ENCODE data around the gene WDR59.

Gene WDR59

GRCh38 chr16:74841469-74841868 lies 143.5 kb downstream of the WDR59 start (continued):
- TF ChIP-seq HOXA7 (CRISPR knock-in tag; IDR thresholded peaks at IDR 0.05; ENCODE audit: borderline replicate concordance) (no peak), ZNF580 (tag by site-specific recombination; IDR thresholded peaks at IDR 0.05) (no peak), ZNF664 (tag by site-specific recombination; IDR thresholded peaks at IDR 0.05) (no peak), PRDM1 (tag by site-specific recombination; IDR thresholded peaks at IDR 0.05) (peak; percentile 89), ZNF555 (tag by site-specific recombination; conservative IDR thresholded peaks at IDR 0.05) (no peak)

- POLR2A ChIA-PET: interaction anchor here (0.7 kb wide), 1 partner anchor 171 kb away, joined by 3 read pairs; the partner anchor contains the start of gene RFWD3
- no peak for TF ChIP-seq ZSCAN18 (tag by site-specific recombination; IDR thresholded peaks at IDR 0.05)
- TF ChIP-seq TCF7L2 (IDR thresholded peaks at IDR 0.05; ENCODE audit: borderline replicate concordance, low read depth, low read length): no peak
- TF ChIP-seq ZIC2 (tag by site-specific recombination; IDR thresholded peaks at IDR 0.05): no peak
- TF ChIP-seq ZNF830 (tag by site-specific recombination; IDR thresholded peaks at IDR 0.05; ENCODE audit: low read depth): no peak
- no peak for TF ChIP-seq YY1 (tag by site-specific recombination; IDR thresholded peaks at IDR 0.05)
- TF ChIP-seq ZNF157 (tag by site-specific recombination; IDR thresholded peaks at IDR 0.05): no peak
- no peak for TF ChIP-seq ZNF221 (tag by site-specific recombination; IDR thresholded peaks at IDR 0.05; ENCODE audit: borderline replicate concordance)
- TF ChIP-seq SETDB1 (IDR thresholded peaks at IDR 0.05; ENCODE audit: insufficient read length, low read length): no peak
- no peak for TF ChIP-seq ZNF555 (tag by site-specific recombination; conservative IDR thresholded peaks at IDR 0.05)
- TF ChIP-seq ZNF2 (tag by site-specific recombination; IDR thresholded peaks at IDR 0.05): no peak
- no peak for TF ChIP-seq ZNF521 (tag by site-specific recombination; IDR thresholded peaks at IDR 0.05)
- TF ChIP-seq ZNF132 (tag by site-specific recombination; IDR thresholded peaks at IDR 0.05; ENCODE audit: borderline replicate concordance): no peak
- TF ChIP-seq ZSCAN16 (tag by site-specific recombination; IDR thresholded peaks at IDR 0.05): no peak
- TF ChIP-seq HOXD13 (CRISPR knock-in tag; IDR thresholded peaks at IDR 0.05; ENCODE audit: borderline replicate concordance): no peak
- Histone ChIP-seq H3K9me3 (ENCODE audit: control insufficient read depth, insufficient read depth, low read depth, low read length) (no peaks in the 10 kb centered on the region), H3K36me3 (ENCODE audit: control insufficient read depth in 2 of 2, insufficient read depth in 1 of 2, low read length in 2 of 2) (no peaks in the 10 kb centered on the region), H3K4me3 (ENCODE audit: low read depth, low read length) (no peak overlapping the region), H3K4me1 (ENCODE audit: control insufficient read depth, insufficient read depth, low read length) (no peaks in the 10 kb centered on the region), H3K27ac (ENCODE audit: extremely low read depth, low read depth, low read length) (no peak overlapping the region)
- CTCF ChIA-PET: interaction anchor here (0.7 to 1.3 kb wide), 2 partner anchors 25 to 254 kb away, joined by 4 to 6 read pairs; no protein-coding TSS in a partner anchor
Measured at GRCh38 chr16:74837056-74837455, 147.9 kb downstream of the WDR59 start.

GRCh38 chr16:74836111-74836671 lies 148.7 kb downstream of the WDR59 start:
- POLR2A ChIA-PET: no interaction called here
- H3K4me1 ChIP-seq (ENCODE audit: control insufficient read depth, insufficient read depth, low read length): no peaks in the 10 kb centered on the region
- CTCF ChIA-PET: no interaction called here

More at GRCh38 chr16:74836111-74836671, 148.7 kb downstream of the WDR59 start:
- TF ChIP-seq ELK4 (IDR thresholded peaks at IDR 0.05; ENCODE audit: borderline replicate concordance, low read depth, low read length) (no peak), OSR2 (tag by site-specific recombination; IDR thresholded peaks at IDR 0.05) (no peak), HOXD13 (CRISPR knock-in tag; IDR thresholded peaks at IDR 0.05; ENCODE audit: borderline replicate concordance) (no peak), ZNF311 (tag by site-specific recombination; IDR thresholded peaks at IDR 0.05; ENCODE audit: borderline replicate concordance) (no peak), ZNF747 (tag by site-specific recombination; IDR thresholded peaks at IDR 0.05) (no peak), ZFHX2 (tag by site-specific recombination; conservative IDR thresholded peaks at IDR 0.05) (no peak), ZNF473 (tag by site-specific recombination; IDR thresholded peaks at IDR 0.05) (no peak), ZNF664 (tag by site-specific recombination; IDR thresholded peaks at IDR 0.05) (no peak), ZSCAN30 (tag by site-specific recombination; IDR thresholded peaks at IDR 0.05) (no peak), ZNF433 (tag by site-specific recombination; IDR thresholded peaks at IDR 0.05; ENCODE audit: low read depth) (no peak), ZNF114 (tag by site-specific recombination; IDR thresholded peaks at IDR 0.05) (no peak), ZNF214 (tag by site-specific recombination; IDR thresholded peaks at IDR 0.05; ENCODE audit: borderline replicate concordance) (no peak), ZNF423 (tag by site-specific recombination; IDR thresholded peaks at IDR 0.05) (no peak), ZNF76 (tag by site-specific recombination; IDR thresholded peaks at IDR 0.05; ENCODE audit: borderline replicate concordance, low read depth) (no peak), TRIM28 (IDR thresholded peaks at IDR 0.05; ENCODE audit: borderline replicate concordance, low read length) (no peak), ZNF670 (tag by site-specific recombination; IDR thresholded peaks at IDR 0.05; ENCODE audit: low read depth) (no peak)
- H3K4me3 ChIP-seq (ENCODE audit: low read depth, low read length): no peak overlapping the region
- H3K36me3 ChIP-seq (ENCODE audit: control insufficient read depth in 2 of 2, insufficient read depth in 1 of 2, low read length in 2 of 2): no peaks in the 10 kb centered on the region
- H3K9me3 ChIP-seq (ENCODE audit: control insufficient read depth, insufficient read depth, low read depth, low read length): no peaks in the 10 kb centered on the region
- H3K27ac ChIP-seq (ENCODE audit: extremely low read depth, low read depth, low read length): no peak overlapping the region

Data from HEK293 (cell line).